HG03571 (cell line): ENCODE results near the gene VAV3.

Source experiments
- ATAC-seq: cut with Tn5 transposase; IDR thresholded peaks from one replicate; pipeline ENCODE4 v1.9.1; 2021; ENCODE audit not compliant: unreplicated experiment

VAV3 gene

GRCh38 chr1:107795441-107795840, 169.5 kb downstream of the VAV3 start:
- no peak for ATAC-seq

DNA sequence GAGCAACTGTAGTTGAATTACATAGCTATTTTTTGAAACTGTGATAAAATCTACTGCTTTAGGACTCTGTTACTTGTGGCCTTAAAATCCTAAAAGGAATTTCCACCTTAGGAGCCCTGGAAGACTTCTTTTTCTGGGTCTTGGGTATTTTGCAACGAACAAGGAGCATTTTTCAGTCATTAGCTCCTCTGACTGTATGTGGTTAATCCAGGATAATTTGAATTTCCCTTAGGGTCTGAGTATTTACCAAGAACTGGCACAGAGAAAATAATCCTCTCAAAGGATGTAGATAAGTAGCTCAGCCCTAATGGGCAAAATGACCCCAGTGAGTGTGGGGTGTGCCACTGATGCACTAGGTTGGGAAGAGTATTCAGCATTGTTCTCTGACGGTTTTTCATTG, 170.4 kb downstream of the VAV3 start:
- no peak for ATAC-seq

GRCh38 chr1:107793896-107794453, 171.0 kb downstream of the VAV3 start:
- ATAC-seq, result no peak

DNA sequence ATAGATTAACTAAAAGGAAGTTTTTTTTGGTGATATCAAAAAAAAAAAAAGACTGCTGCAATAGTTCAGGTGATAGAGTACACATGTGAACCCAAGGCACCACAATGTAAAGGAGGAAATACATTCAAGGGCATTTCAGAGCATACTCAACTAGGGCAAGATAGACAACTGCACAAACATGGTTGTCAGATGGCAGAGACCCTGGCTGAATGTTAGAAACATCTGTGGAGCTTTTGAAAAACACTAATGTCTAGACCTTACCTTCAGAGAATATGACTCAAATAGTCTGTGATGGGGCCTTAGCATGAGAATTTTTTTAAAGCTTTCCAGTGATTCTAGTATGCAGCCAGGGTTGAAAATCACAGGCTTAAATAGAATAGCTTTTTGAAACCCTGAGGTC, 173.6 kb downstream of the VAV3 start:
- ATAC-seq, result no peak

- ATAC-seq, result no peak
Measured at GRCh38 chr1:107789817-107790524, 175.0 kb downstream of the VAV3 start.

DNA sequence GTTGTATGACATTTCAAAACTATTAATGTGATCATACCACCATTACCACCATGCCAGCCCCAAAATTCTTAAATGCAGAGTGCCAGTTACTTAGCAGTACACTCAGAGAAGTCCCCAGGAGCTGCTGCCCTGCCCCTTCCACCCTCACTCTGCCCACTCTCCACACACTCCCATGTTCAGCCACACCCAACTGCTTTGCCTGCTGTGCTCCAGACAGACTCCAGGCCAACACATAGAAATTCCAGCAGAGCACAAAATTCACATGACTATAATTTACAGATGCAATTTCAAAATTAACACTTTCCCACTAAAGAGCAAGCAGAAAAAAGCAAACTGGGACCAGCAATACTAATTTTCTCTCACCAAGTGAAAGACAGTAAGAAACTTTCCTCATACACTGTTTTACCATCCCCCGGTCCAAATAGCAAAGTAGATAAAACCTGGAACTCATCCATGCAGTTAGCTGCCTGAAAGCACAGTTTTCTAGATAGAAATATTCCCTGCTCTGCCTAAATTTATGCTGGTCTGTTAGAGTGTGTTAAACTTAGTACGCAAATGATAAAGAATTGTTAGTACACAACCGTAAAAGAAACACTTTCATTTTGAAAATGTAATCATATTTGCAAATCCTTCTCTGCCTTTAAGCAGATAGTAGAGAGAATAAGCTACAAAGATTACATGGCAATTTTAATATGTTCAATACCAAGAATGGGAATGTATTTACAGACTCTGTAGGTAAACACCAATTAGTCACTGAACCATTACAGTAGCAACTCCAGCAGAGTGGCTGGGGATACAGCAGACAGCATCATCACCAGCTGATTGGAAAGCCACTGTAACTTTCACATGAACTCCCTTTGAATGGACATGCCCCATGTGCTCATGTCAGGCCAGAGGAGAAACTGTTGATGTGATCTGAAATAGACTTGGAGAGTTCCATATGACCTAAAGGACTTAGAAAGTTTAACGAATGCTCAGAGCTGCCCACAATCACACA, 176.5 kb downstream of the VAV3 start:
- ATAC-seq, result no peak

DNA sequence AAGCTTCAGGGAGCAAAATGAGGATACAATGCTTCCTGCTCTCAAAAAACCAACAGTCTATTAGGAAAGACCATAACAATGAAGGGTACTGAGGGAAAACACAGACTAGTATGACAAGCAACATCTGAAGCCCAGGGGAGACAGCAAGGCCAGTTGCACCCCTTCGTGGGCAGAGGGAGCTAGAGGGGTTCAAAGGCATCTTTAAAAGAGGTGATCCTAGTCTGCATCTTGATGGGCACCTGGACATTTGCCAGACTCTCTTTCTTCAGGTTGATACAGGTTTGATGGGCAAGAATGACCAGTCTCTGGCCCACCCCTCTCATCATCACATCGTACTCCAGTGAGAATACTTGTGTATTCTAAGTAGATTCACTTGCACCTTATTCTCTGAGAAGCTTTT, 177.7 kb downstream of the VAV3 start:
- no peak for ATAC-seq

DNA sequence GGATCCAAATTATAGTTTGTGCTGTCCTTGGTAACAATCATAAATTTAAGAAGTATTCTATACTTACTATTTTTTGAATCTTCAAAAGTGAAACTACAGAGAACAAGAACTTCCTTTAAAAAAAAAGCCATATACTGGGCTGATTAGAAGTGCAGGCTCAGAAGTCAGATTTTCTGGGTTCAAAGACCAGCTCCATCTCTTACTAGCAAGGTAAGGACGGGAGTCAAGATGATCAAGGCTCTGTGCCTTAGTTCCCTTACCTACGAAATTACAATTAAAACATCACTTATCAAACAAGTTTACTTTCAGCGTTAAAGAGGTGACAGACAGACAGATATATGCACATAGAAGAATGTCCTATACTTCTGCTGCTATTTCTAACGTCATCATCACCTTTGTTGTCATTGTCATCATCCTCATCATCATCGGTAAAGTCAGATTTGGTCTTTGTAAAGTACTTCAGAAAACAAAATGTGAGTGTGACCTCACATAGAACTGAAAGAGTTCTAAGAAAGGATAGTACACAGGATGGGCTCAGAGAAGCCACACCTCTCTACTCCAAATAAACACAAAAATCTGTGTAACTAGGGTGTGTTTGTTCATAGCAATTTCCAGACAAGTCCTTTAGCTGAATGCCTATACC, 178.7 kb downstream of the VAV3 start:
- no peak for ATAC-seq

GRCh38 chr1:107785496-107786202, 179.3 kb downstream of the VAV3 start:
- no peak for ATAC-seq

GRCh38 chr1:107782217-107782845, 182.6 kb downstream of the VAV3 start:
- ATAC-seq, result no peak

DNA sequence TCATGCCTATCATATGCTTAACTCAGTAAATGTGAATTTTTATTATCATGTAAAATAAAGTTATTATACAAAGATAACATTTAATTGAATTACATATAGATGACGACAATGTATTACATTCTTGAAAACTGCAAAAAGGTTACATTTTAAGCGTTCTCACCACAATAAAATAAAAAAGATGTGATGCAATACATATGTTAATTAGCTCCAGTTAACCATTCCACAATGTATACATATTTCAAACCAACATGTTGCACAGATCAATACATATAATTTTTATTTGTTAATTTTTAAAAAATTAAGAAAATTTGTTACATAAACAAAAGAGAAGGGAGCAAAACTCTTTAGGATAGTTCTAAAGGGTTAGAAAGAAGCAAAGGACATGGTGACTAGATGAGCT, 183.7 kb downstream of the VAV3 start:
- no peak for ATAC-seq

DNA sequence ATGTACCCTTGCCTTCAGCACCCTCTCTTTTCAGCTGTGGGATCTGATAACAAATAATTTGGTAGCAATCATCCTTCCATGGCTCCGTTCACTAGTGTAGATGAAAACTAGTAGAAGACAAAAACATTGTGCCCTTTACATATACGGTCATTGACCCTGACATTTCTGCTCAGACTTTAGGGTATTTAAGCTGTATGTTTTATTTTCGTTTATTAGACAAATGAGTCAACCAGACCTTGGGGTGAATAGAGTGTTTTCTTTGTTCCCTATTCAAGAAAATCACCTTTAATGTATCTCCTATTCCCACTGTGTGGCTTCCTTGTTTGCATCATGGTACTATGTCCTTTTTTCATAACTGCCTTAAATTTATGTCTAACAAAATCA, 187.3 kb downstream of the VAV3 start:
- ATAC-seq, result peak; percentile 28

DNA sequence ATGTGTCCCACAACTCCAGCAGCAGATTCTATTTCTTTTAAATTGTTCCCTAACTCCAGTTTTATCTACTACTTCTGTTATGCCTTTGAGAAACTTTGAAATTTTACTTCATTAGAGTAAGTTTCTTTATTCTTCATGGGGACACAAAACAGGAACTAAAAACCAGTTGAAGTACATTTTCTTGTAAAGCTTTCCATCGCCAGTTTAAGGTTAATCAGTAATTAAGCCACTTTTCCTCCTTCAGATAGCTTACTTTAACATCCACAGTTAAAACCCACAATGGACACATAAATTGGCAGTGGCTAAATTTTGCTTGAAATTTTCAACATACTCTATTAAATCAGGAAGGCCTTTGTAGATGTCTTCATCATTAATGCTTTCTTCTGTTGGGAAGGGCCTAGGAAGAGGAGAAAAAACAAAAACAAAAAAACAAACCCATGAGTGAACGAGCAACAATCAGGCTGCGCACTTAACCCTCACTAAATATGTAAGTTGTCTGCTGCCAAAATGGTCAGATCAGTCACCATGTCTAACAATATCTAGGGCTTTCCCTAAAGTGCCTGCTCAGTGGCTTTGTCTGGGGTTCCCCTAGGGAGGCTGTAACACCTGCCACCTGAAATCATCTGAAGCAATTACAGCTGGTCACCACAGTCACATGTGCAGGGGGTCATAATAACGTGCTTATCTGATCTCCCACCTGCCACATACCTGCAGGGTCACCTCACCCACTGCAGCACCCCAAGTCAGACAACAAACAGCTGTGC, 187.9 kb downstream of the VAV3 start:
- ATAC-seq, result peak; percentile 89

- no peak for ATAC-seq
Measured at GRCh38 chr1:107771377-107771776, 193.6 kb downstream of the VAV3 start.

DNA sequence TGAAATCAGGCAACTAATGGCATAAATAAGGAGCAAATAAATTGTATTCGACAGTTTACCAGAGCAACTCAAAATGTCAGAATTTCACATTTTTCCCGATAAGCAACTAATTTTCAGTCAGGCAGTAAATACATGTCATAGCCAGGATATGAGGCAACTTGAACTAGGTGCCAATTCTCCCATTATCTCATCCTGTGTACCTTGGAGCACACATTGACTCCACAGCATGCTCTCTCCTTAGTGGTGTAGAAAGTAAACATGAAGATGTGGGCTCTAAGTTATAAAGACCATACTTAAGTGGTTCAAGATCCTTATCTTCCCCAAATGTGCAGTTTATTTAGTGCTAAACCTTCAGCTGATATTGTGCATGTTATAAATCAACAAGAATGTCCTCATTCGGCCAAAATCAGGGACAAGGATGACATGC, 197.8 kb downstream of the VAV3 start:
- no peak for ATAC-seq

DNA sequence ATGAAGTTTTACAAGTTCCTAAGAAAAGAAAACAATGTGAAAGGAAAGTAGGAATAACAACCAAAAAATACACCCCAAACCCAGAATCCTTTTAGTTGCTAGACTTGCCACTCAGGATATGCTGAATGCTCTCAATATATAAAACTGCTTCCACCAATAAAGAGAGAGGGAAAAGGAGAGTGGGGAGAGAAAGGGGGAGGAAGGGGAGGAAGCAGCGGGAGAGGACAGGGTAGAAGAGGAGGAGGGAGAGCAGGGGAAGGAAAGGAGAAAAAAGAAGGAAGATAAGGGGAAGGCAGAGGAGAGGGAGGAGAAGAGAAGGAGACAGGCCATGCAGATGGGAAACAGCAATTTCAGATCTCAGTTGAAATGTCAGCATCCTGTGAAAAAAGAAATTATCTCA, 198.4 kb downstream of the VAV3 start:
- ATAC-seq, result no peak

- no peak for ATAC-seq
Measured at GRCh38 chr1:107762751-107763390, 202.1 kb downstream of the VAV3 start.

- ATAC-seq, result no peak
Measured at GRCh38 chr1:107760065-107760464, 204.9 kb downstream of the VAV3 start.

DNA sequence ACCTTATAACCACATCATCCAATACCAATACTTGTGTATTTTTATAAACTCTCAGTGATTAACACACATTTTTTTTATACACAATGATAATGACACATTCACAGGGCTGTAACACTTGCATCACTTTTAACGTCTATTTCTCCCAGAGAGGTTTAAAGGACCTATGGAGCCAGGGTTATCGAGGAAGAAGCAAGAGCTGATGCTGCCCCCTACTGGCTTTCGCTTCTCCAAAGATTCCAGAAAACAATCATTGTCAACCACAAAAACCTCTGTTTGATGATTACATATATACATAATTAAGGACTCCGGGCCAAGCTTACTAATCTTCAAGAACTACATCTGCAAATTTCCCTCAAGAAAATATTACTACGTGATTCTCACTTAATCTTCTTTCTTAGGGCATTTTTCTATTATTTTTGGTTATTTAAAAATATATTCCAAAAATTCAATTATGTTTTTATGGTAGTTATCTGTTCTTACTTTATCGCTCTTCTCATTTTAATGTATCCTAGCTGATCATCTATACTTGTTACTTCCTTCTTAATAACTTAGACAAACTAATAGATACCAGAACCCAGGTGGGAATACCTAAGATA, 214.5 kb downstream of the VAV3 start:
- no peak for ATAC-seq
